ENCODE measurements around the gene SMIM24. TPM values are rescaled to one million over a fixed set of nuclear protein-coding genes. Genes with fewer than 3 reads are reported as not detected.
"Not testable (repeated sequence)": the region's sequence is repeated elsewhere in the genome, so short reads cannot be mapped to it uniquely, and the experiment has no call there.

SMIM24 gene
- total and polyA plus RNA-seq, 2 donors: not detected

- WGBS: 89% methylated on average over 15 of the region's 15 CpGs
- H3K36me3 ChIP-seq (ENCODE audit: insufficient read depth): no peaks in the 10 kb centered on the region
- no peak overlapping the region for H3K4me3 ChIP-seq (ENCODE audit: low read depth, low read length)
- H3K27ac ChIP-seq (ENCODE audit: low read depth): no peak overlapping the region
- H3K4me1 ChIP-seq (ENCODE audit: insufficient read depth): no peaks in the 10 kb centered on the region
- DNase-seq (ENCODE audit: extremely low spot score): no peak
Measured at GRCh38 chr19:3509566-3509989, 29.3 kb upstream of the SMIM24 start.

GRCh38 chr19:3508771-3509535 lies 28.6 kb upstream of the SMIM24 start:
- Histone ChIP-seq H3K27ac (ENCODE audit: low read depth) (no peak overlapping the region), H3K36me3 (ENCODE audit: insufficient read depth) (no peaks in the 10 kb centered on the region), H3K4me1 (ENCODE audit: insufficient read depth) (no peaks in the 10 kb centered on the region), H3K4me3 (ENCODE audit: low read depth, low read length) (no peak overlapping the region)
- WGBS: 88% methylated on average over 23 of the region's 23 CpGs
- DNase-seq (ENCODE audit: extremely low spot score): no peak

- 91% methylated on average over 18 of the region's 18 CpGs for WGBS
- not testable (repeated sequence) for H3K4me1 ChIP-seq (ENCODE audit: insufficient read depth); H3K27ac ChIP-seq (ENCODE audit: low read depth); H3K36me3 ChIP-seq (ENCODE audit: insufficient read depth); H3K4me3 ChIP-seq (ENCODE audit: low read depth, low read length); DNase-seq (ENCODE audit: extremely low spot score)
Measured at GRCh38 chr19:3508121-3508661, 27.9 kb upstream of the SMIM24 start.

- DNase-seq (ENCODE audit: extremely low spot score): no peak
Measured at GRCh38 chr19:3507371-3508120, 27.2 kb upstream of the SMIM24 start.

GRCh38 chr19:3506384-3507340 lies 26.3 kb upstream of the SMIM24 start:
- no peaks in the 10 kb centered on the region for H3K36me3 ChIP-seq (ENCODE audit: insufficient read depth)
- H3K4me3 ChIP-seq (ENCODE audit: low read depth, low read length): peak overlapping the region; percentile 96
- H3K4me1 ChIP-seq (ENCODE audit: insufficient read depth): no peaks in the 10 kb centered on the region
- H3K27ac ChIP-seq (ENCODE audit: low read depth): peak overlapping the region; percentile 78
- under 1% methylated on average over 69 of the region's 69 CpGs for WGBS
- no peak for DNase-seq (ENCODE audit: extremely low spot score)

More at GRCh38 chr19:3507371-3508120, 27.2 kb upstream of the SMIM24 start:
- no peak overlapping the region for H3K27ac ChIP-seq (ENCODE audit: low read depth)
- 27% methylated on average over 31 of the region's 31 CpGs for WGBS
- H3K36me3 ChIP-seq (ENCODE audit: insufficient read depth): no peaks in the 10 kb centered on the region
- H3K4me3 ChIP-seq (ENCODE audit: low read depth, low read length): peak overlapping the region; percentile 96
- no peaks in the 10 kb centered on the region for H3K4me1 ChIP-seq (ENCODE audit: insufficient read depth)

GRCh38 chr19:3505598-3506383 lies 25.5 kb upstream of the SMIM24 start, which contains the start of gene FZR1:
FZR1 (plus strand) TSS chr19:3506311; CDS start chr19:3522990, 16,679 bp downstream.
- DNase-seq (ENCODE audit: extremely low spot score): peak; percentile 95
- H3K4me1 ChIP-seq (ENCODE audit: insufficient read depth): no peaks in the 10 kb centered on the region
- H3K27ac ChIP-seq (ENCODE audit: low read depth): peak within 1 kb of the TSS; percentile 78
- H3K36me3 ChIP-seq (ENCODE audit: insufficient read depth): no peaks in the 10 kb centered on the region
- peak within 1 kb of the TSS; percentile 96 for H3K4me3 ChIP-seq (ENCODE audit: low read depth, low read length)
- under 1% methylated on average over 79 of the region's 79 CpGs for WGBS

- DNase-seq (ENCODE audit: extremely low spot score): no peak
Measured at GRCh38 chr19:3504735-3505134, 24.4 kb upstream of the SMIM24 start.

GRCh38 chr19:3503036-3503572 lies 22.8 kb upstream of the SMIM24 start:
- no peaks in the 10 kb centered on the region for H3K36me3 ChIP-seq (ENCODE audit: insufficient read depth)
- H3K4me3 ChIP-seq (ENCODE audit: low read depth, low read length): no peak overlapping the region
- WGBS: 68% methylated on average over 13 of the region's 13 CpGs
- no peak for DNase-seq (ENCODE audit: extremely low spot score)
- H3K4me1 ChIP-seq (ENCODE audit: insufficient read depth): no peaks in the 10 kb centered on the region
- no peak overlapping the region for H3K27ac ChIP-seq (ENCODE audit: low read depth)

More at GRCh38 chr19:3504735-3505134, 24.4 kb upstream of the SMIM24 start:
- no peaks in the 10 kb centered on the region for H3K36me3 ChIP-seq (ENCODE audit: insufficient read depth)
- 54% methylated on average over 5 of the region's 5 CpGs for WGBS
- H3K27ac ChIP-seq (ENCODE audit: low read depth): no peak overlapping the region
- no peak overlapping the region for H3K4me3 ChIP-seq (ENCODE audit: low read depth, low read length)
- no peaks in the 10 kb centered on the region for H3K4me1 ChIP-seq (ENCODE audit: insufficient read depth)

- no peaks in the 10 kb centered on the region for H3K4me1 ChIP-seq (ENCODE audit: insufficient read depth)
- no peak overlapping the region for H3K27ac ChIP-seq (ENCODE audit: low read depth)
- no peaks in the 10 kb centered on the region for H3K36me3 ChIP-seq (ENCODE audit: insufficient read depth)
- no peak for DNase-seq (ENCODE audit: extremely low spot score)
- no peak overlapping the region for H3K4me3 ChIP-seq (ENCODE audit: low read depth, low read length)
- WGBS: 93% methylated on average over 3 of the region's 3 CpGs
Measured at GRCh38 chr19:3501780-3502179, 21.5 kb upstream of the SMIM24 start.

GRCh38 chr19:3500429-3501101 lies 20.2 kb upstream of the SMIM24 start, which contains the start of gene DOHH:
DOHH (minus strand) TSS chr19:3500674; CDS start chr19:3496814, 3,860 bp downstream.
- under 1% methylated on average over 52 of the region's 52 CpGs for WGBS
- DNase-seq (ENCODE audit: extremely low spot score): peak; percentile 94
- H3K4me1 ChIP-seq (ENCODE audit: insufficient read depth): no peaks in the 10 kb centered on the region
- H3K27ac ChIP-seq (ENCODE audit: low read depth): peak within 1 kb of the TSS; percentile 85
- peak within 1 kb of the TSS; percentile 83 for H3K4me3 ChIP-seq (ENCODE audit: low read depth, low read length)
- H3K36me3 ChIP-seq (ENCODE audit: insufficient read depth): peaks cover 2% of the 10 kb centered on the region

- H3K4me3 ChIP-seq (ENCODE audit: low read depth, low read length): peak overlapping the region; percentile 83
- no peaks in the 10 kb centered on the region for H3K4me1 ChIP-seq (ENCODE audit: insufficient read depth)
- DNase-seq (ENCODE audit: extremely low spot score): no peak
- H3K27ac ChIP-seq (ENCODE audit: low read depth): peak overlapping the region; percentile 85
- 25% methylated on average over 18 of the region's 18 CpGs for WGBS
- peaks cover 2% of the 10 kb centered on the region for H3K36me3 ChIP-seq (ENCODE audit: insufficient read depth)
Measured at GRCh38 chr19:3499738-3500428, 19.6 kb upstream of the SMIM24 start.

Measured in urinary bladder (tissue), 4 donors.